ENCODE data around the gene CEP72.

DNA sequence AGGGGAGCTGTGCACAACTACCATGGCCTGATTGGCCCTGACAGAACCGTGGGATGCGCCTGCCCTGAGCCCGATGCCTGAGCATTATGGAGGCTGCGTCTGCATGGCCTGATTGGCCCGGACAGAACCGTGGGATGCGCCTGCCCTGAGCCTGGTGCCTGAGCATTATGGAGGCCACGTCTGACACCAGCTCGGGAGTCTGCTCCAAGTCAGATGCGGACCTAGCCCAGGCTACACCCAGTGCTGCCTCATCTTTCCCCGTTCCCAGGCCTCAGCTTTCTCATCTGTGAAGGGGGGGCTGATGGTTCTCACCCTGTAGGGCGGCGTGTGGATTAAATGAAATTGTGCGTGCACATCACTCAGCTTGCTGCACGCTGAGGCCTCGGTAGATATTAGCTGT is 7.3 kb downstream of the CEP72 start:
- TF ChIP-seq, protein P1, sequence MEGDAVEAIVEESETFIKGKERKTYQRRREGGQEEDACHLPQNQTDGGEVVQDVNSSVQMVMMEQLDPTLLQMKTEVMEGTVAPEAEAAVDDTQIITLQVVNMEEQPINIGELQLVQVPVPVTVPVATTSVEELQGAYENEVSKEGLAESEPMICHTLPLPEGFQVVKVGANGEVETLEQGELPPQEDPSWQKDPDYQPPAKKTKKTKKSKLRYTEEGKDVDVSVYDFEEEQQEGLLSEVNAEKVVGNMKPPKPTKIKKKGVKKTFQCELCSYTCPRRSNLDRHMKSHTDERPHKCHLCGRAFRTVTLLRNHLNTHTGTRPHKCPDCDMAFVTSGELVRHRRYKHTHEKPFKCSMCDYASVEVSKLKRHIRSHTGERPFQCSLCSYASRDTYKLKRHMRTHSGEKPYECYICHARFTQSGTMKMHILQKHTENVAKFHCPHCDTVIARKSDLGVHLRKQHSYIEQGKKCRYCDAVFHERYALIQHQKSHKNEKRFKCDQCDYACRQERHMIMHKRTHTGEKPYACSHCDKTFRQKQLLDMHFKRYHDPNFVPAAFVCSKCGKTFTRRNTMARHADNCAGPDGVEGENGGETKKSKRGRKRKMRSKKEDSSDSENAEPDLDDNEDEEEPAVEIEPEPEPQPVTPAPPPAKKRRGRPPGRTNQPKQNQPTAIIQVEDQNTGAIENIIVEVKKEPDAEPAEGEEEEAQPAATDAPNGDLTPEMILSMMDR (IDR thresholded peaks at IDR 0.05) = no peak
- TF ChIP-seq ZFX (IDR thresholded peaks at IDR 0.05; ENCODE audit: borderline replicate concordance) = no peak

Measured in 22Rv1 (cell line).